T-cell (primary cell): ENCODE measurements around the gene RPGRIP1. TPM values are rescaled to one million over a fixed set of nuclear protein-coding genes. Genes with fewer than 3 reads are reported as not detected.

Experiments
- ATAC-seq, 4 experiments: fragments of 200-7000 bp in 3 of 4; fragments of 150-1000 bp in 1 of 4; cut with Tn5 transposase; replicated peaks in 1 of 4; 1 replicate in 3 of 4; 2 replicates in 1 of 4; pipeline ENCODE4 v1.10.0; 2021; ENCODE audit warnings: moderate library complexity in 3 of 4, mild to moderate bottlenecking in 2 of 4, moderate number of reproducible peaks in 1 of 4
- CTCF ChIA-PET, 2 donors: fragments of 300-600 bp; sonication (Branson Sonifier 250); formaldehyde crosslinking; loops; one replicate each; lab custom pipeline; 2022; ENCODE audit warnings: antibody characterized with exemption in 2 of 2; lab: Charles Lee
- POLR2A ChIA-PET, 2 donors: fragments of 300-600 bp; sonication (Branson Sonifier 250); formaldehyde crosslinking; loops; one replicate each; lab custom pipeline; 2022; ENCODE audit warnings: antibody characterized with exemption in 2 of 2; lab: Charles Lee
- DNase-seq, 35 experiments: peaks; one replicate each; pipeline versions ENCODE4 v3.0.0 to v3.0.0-alpha.2; 2013 to 2023
- H3K27ac ChIP-seq: one replicate; pipeline ENCODE4 v1.5.1; 2013; ENCODE audit warnings: low read length
- H3K27me3 ChIP-seq, 2 experiments: replicated peaks in 1 of 2; 1 replicate in 1 of 2; 2 replicates in 1 of 2; pipeline versions ENCODE4 v1.6.1 to v1.7.0; 2013; ENCODE audit warnings: low read length in 1 of 2, mixed read lengths in 1 of 2; ENCODE audit not compliant: control insufficient read depth in 2 of 2, insufficient read depth in 2 of 2; ENCODE audit errors: extremely low read depth in 1 of 2
- H3K36me3 ChIP-seq, 2 donors: 1 replicate in 1 of 2; 2 replicates in 1 of 2; pipeline versions ENCODE4 v1.6.1 to v1.7.0; 2013; ENCODE audit warnings: low read length in 1 of 2; ENCODE audit not compliant: control insufficient read depth in 2 of 2, insufficient read depth in 1 of 2; ENCODE audit errors: extremely low read depth in 1 of 2
- H3K4me1 ChIP-seq, 2 experiments: 1 replicate in 1 of 2; 2 replicates in 1 of 2; pipeline versions ENCODE4 v1.6.1 to v1.7.0; 2013; ENCODE audit warnings: low read length in 2 of 2, mixed read lengths in 1 of 2; ENCODE audit not compliant: insufficient read depth in 2 of 2, control insufficient read depth in 1 of 2; ENCODE audit errors: extremely low read depth in 1 of 2
- H3K4me3 ChIP-seq, 2 donors: 1 replicate in 1 of 2; 2 replicates in 1 of 2; pipeline versions ENCODE4 v1.5.1 to v1.7.0; 2013; ENCODE audit warnings: mild to moderate bottlenecking in 2 of 2, low read length in 1 of 2, moderate library complexity in 1 of 2; ENCODE audit not compliant: control insufficient read depth in 1 of 2; ENCODE audit errors: extremely low read depth in 1 of 2
- H3K9me3 ChIP-seq: 2 replicates; pipeline ENCODE4 v1.7.0; 2013
- H3K27ac Mint-ChIP-seq, 2 donors: one replicate each; pipeline ENCODE4 v1.8.0; 2020 to 2021; ENCODE audit warnings: mild to moderate bottlenecking in 2 of 2, mixed read lengths in 2 of 2
- H3K27me3 Mint-ChIP-seq, 2 donors: one replicate each; pipeline ENCODE4 v1.8.0; 2021 to 2022; ENCODE audit warnings: mixed read lengths in 2 of 2
- H3K36me3 Mint-ChIP-seq: one replicate; pipeline ENCODE4 v1.8.0; 2021; ENCODE audit warnings: mixed read lengths
- H3K4me1 Mint-ChIP-seq, 3 donors: one replicate each; pipeline ENCODE4 v1.8.0; 2020 to 2022; ENCODE audit warnings: mixed read lengths in 3 of 3, mild to moderate bottlenecking in 1 of 3
- H3K4me3 Mint-ChIP-seq, 3 donors: one replicate each; pipeline ENCODE4 v1.8.0; 2020 to 2022; ENCODE audit warnings: mild to moderate bottlenecking in 3 of 3, mixed read lengths in 3 of 3, moderate library complexity in 3 of 3
- H3K9me3 Mint-ChIP-seq, 3 donors: one replicate each; pipeline ENCODE4 v1.8.0; 2020 to 2022; ENCODE audit warnings: mixed read lengths in 3 of 3
- WGBS: methylation state at CpG from one replicate; pipeline ENCODE4 v1.1.5; 2013; ENCODE audit warnings: missing lambda C conversion rate; ENCODE audit not compliant: insufficient coverage; 5-methylcytosine and 5-hydroxymethylcytosine counted together
- total RNA-seq, 35 experiments: library from RNA in 6 of 35; stranded (reverse) in 6 of 35; fragments of 120-200 nt in 1 of 35; gene quantifications; one replicate each; pipeline versions ENCODE4 v1.2.1 to v1.2.4 and lab custom pipeline; 2013 to 2026

RPGRIP1 gene
- total RNA-seq, 5 donors from 2014 or later (not counting 1 experiment from before 2014, with no cell fraction given) = 0.16 to 0.76 TPM; not detected in 3

GRCh38 chr14:21238823-21239518, 40.9 kb upstream of the RPGRIP1 start:
- POLR2A ChIA-PET = interaction anchor here (0.6 to 2.9 kb wide), 3 partner anchors 18 to 26 kb away, joined by 4 to 12 read pairs (median 5); no protein-coding TSS in a partner anchor
- H3K4me1 Mint-ChIP-seq = peaks cover 78 to 90% (median 85%) of the 10 kb centered on the region in 3 donors
- H3K27ac ChIP-seq = no peak overlapping the region
- H3K27me3 Mint-ChIP-seq = no peaks in the 10 kb centered on the region
- no peaks in the 10 kb centered on the region for H3K9me3 Mint-ChIP-seq
- peaks cover 16% of the 10 kb centered on the region for H3K36me3 Mint-ChIP-seq
- H3K4me3 ChIP-seq = no peak overlapping the region
- DNase-seq = no peak
- no peaks in the 10 kb centered on the region for H3K9me3 ChIP-seq
- H3K27ac Mint-ChIP-seq = peak overlapping the region in 1 of 2 donors; percentile 39
- peaks cover 0 to 41% of the 10 kb centered on the region in 2 donors for H3K36me3 ChIP-seq
- no CpG with 5 or more reads among the region's 11 CpGs for WGBS
- ATAC-seq = no peak
- peaks cover 24 to 31% of the 10 kb centered on the region in 2 experiments for H3K4me1 ChIP-seq
- no peak overlapping the region for H3K4me3 Mint-ChIP-seq
- H3K27me3 ChIP-seq = no peaks in the 10 kb centered on the region
- CTCF ChIA-PET = interaction anchor here in 1 of 2 donors (1.4 to 1.5 kb wide), 2 partner anchors 8 to 175 kb away, joined by 3 to 6 read pairs; no protein-coding TSS in a partner anchor

- Histone ChIP-seq H3K36me3 (peaks cover 0 to 45% of the 10 kb centered on the region in 2 donors), H3K4me1 (peaks cover 21 to 32% of the 10 kb centered on the region in 2 experiments), H3K27ac (no peak overlapping the region), H3K27me3 (no peaks in the 10 kb centered on the region), H3K9me3 (no peaks in the 10 kb centered on the region), H3K4me3 (no peak overlapping the region)
- peaks cover 13% of the 10 kb centered on the region for H3K36me3 Mint-ChIP-seq
- no peaks in the 10 kb centered on the region for H3K27me3 Mint-ChIP-seq
- ATAC-seq (no peak), DNase-seq (no peak)
- H3K9me3 Mint-ChIP-seq = no peaks in the 10 kb centered on the region
- no peak overlapping the region for H3K4me3 Mint-ChIP-seq
- ChIA-PET CTCF (interaction anchor here in 1 of 2 donors (1.0 to 2.2 kb wide), 6 partner anchors 8 to 226 kb away, joined by 3 to 6 read pairs (median 4); partner anchors contain the start of gene SUPT16H), POLR2A (interaction anchor here in 1 of 2 donors (1.2 to 2.9 kb wide), 2 partner anchors 15 to 25 kb away, joined by 3 to 12 read pairs; no protein-coding TSS in a partner anchor)
- H3K4me1 Mint-ChIP-seq = peaks cover 74 to 86% (median 82%) of the 10 kb centered on the region in 3 donors
- H3K27ac Mint-ChIP-seq = peak overlapping the region in 1 of 2 donors; percentile 16
- no CpG with 5 or more reads among the region's 2 CpGs for WGBS
Measured at GRCh38 chr14:21240417-21240816, 39.5 kb upstream of the RPGRIP1 start.

GRCh38 chr14:21241218-21241819, 38.6 kb upstream of the RPGRIP1 start:
- Mint-ChIP-seq H3K9me3 (no peaks in the 10 kb centered on the region), H3K36me3 (peaks cover 13% of the 10 kb centered on the region), H3K27ac (peak overlapping the region; percentile 34 to 76), H3K4me1 (peaks cover 72 to 84% (median 79%) of the 10 kb centered on the region in 3 donors), H3K4me3 (peak overlapping the region in 1 of 3 donors; percentile 22), H3K27me3 (no peaks in the 10 kb centered on the region)
- H3K27me3 ChIP-seq = no peaks in the 10 kb centered on the region
- H3K27ac ChIP-seq = no peak overlapping the region
- peaks cover 14 to 41% of the 10 kb centered on the region in 2 experiments for H3K4me1 ChIP-seq
- H3K9me3 ChIP-seq = no peaks in the 10 kb centered on the region
- no peak overlapping the region for H3K4me3 ChIP-seq
- POLR2A ChIA-PET = interaction anchor here (0.7 to 2.9 kb wide), 5 partner anchors 9 to 24 kb away, joined by 3 to 20 read pairs (median 3); no protein-coding TSS in a partner anchor
- H3K36me3 ChIP-seq = peaks cover 0 to 51% of the 10 kb centered on the region in 2 donors
- CTCF ChIA-PET = interaction anchor here (0.6 to 2.2 kb wide), 10 partner anchors 9 to 235 kb away, joined by 3 to 6 read pairs (median 3); partner anchors contain the start of genes RAB2B (in 1 of the 2), SUPT16H (in 1 of the 2) and TOX4 (in 1 of the 2)
- ATAC-seq (no peak), DNase-seq (peak in 1 of 35 experiments; percentile 69)
- WGBS = 67% methylated on average over 1 of the region's 1 CpG

- H3K27ac Mint-ChIP-seq = peak overlapping the region; percentile 52 to 60
- DNase-seq = no peak
- Histone ChIP-seq H3K27ac (peak overlapping the region; percentile 11), H3K36me3 (peaks cover 0 to 45% of the 10 kb centered on the region in 2 donors), H3K4me1 (peaks cover 7 to 47% of the 10 kb centered on the region in 2 experiments), H3K9me3 (no peaks in the 10 kb centered on the region), H3K27me3 (no peaks in the 10 kb centered on the region), H3K4me3 (no peak overlapping the region)
- peaks cover 30% of the 10 kb centered on the region for H3K36me3 Mint-ChIP-seq
- ATAC-seq = peak in 1 of 4 experiments; percentile 16
- ChIA-PET CTCF (interaction anchor here (0.6 to 2.3 kb wide), 8 partner anchors 9 to 254 kb away, joined by 3 to 11 read pairs (median 4); no protein-coding TSS in a partner anchor), POLR2A (interaction anchor here (0.7 to 1.2 kb wide), 9 partner anchors 9 to 21 kb away, joined by 3 to 8 read pairs (median 3); no protein-coding TSS in a partner anchor)
- no peaks in the 10 kb centered on the region for H3K27me3 Mint-ChIP-seq
- 94% methylated on average over 3 of the region's 7 CpGs for WGBS
- H3K4me1 Mint-ChIP-seq = peaks cover 67 to 81% (median 76%) of the 10 kb centered on the region in 3 donors
- H3K4me3 Mint-ChIP-seq = peak overlapping the region in 1 of 3 donors; percentile 16
- no peaks in the 10 kb centered on the region for H3K9me3 Mint-ChIP-seq
Measured at GRCh38 chr14:21244544-21244943, 35.3 kb upstream of the RPGRIP1 start.

- Mint-ChIP-seq H3K27ac (no peak overlapping the region), H3K4me1 (peaks cover 73 to 81% (median 78%) of the 10 kb centered on the region in 3 donors), H3K9me3 (no peaks in the 10 kb centered on the region), H3K36me3 (peaks cover 41% of the 10 kb centered on the region), H3K4me3 (peak overlapping the region in 1 of 3 donors; percentile 25), H3K27me3 (no peaks in the 10 kb centered on the region)
- H3K9me3 ChIP-seq = no peaks in the 10 kb centered on the region
- peaks cover 7 to 45% of the 10 kb centered on the region in 2 experiments for H3K4me1 ChIP-seq
- ChIA-PET CTCF (interaction anchor here (0.6 to 2.3 kb wide), 3 partner anchors 11 to 75 kb away, joined by 3 to 11 read pairs (median 5); no protein-coding TSS in a partner anchor), POLR2A (interaction anchor here (1.0 to 2.5 kb wide), 4 partner anchors 11 to 20 kb away, joined by 3 to 12 read pairs (median 6); no protein-coding TSS in a partner anchor)
- no peaks in the 10 kb centered on the region for H3K27me3 ChIP-seq
- no peak overlapping the region for H3K4me3 ChIP-seq
- peaks cover 2 to 49% of the 10 kb centered on the region in 2 donors for H3K36me3 ChIP-seq
- ATAC-seq (peak in 1 of 4 experiments; percentile 4), DNase-seq (no peak)
- WGBS = 100% methylated on average over 2 of the region's 7 CpGs
- no peak overlapping the region for H3K27ac ChIP-seq
Measured at GRCh38 chr14:21245813-21246212, 34.1 kb upstream of the RPGRIP1 start.
